GM18499 (cell line): ENCODE measurements around the gene SYNGAP1.

ENCODE experiments used
- ATAC-seq: cut with Tn5 transposase; IDR thresholded peaks from one replicate; pipeline ENCODE4 v1.9.1; 2021; ENCODE audit warnings: moderate number of reproducible peaks; ENCODE audit not compliant: insufficient read depth, unreplicated experiment

SYNGAP1 gene

DNA sequence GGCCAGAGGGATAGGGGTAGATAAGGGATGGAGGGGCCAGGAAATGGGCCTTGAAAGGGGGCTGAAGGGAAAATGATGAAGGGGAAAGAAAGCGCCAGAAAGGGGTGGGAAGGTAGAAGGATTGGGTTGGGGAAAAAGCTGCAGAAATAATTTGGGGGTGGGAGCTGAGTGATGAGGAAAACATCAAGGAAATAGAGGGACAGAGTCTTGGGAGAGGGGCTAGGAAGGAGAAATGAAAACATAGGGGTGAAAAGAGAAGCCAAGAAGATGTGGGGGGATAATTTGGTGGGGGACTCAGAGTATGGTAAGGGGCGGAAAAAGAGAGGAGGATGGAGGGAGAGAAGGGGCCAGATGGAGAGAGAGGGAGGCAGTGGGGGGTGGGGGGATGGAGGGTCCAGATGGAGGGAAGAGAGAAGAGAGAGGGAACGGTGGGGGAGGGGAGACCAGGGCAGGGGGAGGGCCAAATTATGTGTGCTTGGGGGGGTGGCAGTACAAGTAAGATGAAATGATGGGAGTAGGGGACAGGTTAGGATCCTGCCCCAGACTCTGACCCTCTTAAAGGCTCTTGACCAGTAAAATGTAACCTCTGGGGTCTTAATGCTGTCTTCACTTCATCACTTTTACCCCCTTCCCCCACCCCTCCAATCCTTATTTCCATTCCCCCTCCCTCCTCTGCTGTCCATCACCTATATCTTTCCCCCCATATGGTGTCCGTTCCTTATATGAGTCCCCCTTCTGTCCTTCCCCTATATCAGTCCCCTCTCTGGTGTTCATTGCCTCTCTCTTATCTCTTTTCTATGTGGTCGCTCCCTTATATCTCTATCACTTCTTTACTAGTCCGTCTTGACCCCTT is 852 bp downstream of the SYNGAP1 start:
- ATAC-seq = no peak

DNA sequence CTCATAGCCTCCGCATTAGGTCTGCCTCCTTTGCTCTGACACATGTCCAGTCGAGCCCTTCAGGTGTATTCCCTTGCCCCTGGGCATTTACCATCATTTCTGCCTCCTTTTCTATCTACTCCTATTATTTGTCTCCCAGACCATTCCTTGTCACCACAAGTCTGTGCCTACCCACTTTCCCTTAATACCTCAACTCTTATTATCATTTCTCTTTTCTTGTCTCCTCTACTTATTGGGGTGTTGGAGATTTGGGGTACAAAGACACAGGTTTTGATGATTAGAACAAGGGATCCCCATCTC is 1.4 kb downstream of the SYNGAP1 start:
- ATAC-seq = no peak

DNA sequence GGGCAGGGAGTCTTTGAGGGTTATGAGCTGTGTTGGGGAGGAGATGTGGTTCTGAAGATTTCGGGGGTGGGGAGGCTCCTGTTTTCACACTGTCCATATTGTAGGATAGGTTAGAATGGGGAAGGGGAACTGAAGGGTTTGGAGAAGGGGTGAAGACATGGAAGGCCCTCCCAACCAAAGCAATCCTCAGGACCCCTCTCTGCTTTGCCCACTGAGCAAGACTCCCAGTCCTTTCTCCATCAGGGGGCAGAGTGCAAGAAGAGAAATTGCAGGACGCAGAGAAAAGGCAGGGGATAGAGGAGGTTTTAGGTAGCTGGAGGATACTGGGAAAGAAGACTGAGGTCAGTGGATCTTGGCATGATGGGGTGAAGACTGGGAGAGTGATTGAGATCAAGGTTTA is 3.9 kb downstream of the SYNGAP1 start:
- ATAC-seq = no peak

DNA sequence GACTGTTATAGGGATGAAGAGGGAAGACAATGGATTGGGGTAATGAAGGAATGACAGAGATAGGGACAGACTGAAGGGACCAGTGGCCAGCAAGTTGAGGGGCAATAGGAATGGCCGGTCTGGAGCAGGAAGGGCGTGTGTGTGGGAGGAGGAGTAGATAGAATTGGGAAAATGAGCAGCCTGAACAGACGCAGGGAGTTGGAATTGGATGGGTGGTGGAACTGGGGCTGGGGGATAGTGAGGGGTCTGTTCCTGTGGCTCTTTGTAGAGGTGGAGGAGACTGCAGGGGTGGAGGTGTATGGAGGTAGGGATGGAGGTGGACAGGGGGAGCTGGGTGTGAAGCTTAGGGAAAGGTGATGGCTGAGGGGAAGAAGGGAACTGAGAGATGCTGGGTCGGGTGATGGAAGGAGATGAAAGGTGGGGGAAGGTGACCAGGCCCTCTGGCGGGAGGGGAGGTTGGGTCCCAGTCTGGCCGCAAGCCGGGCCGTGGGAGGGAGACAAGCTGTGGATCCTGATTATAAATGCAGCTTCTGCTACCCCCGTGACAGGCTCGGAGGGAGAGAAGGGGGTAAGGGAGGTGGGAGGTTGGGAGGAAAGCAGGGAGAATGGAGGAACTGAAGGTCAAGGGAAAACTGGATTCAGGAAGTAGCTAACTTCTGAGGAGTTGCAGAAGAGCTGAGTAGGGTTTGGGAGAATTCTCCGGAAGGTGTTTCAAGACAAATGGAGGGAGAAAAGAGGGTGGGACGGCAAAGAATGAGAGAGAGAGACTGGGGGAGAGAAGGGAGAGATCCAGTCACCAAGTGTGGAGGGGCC is 5.2 kb downstream of the SYNGAP1 start:
- no peak for ATAC-seq

DNA sequence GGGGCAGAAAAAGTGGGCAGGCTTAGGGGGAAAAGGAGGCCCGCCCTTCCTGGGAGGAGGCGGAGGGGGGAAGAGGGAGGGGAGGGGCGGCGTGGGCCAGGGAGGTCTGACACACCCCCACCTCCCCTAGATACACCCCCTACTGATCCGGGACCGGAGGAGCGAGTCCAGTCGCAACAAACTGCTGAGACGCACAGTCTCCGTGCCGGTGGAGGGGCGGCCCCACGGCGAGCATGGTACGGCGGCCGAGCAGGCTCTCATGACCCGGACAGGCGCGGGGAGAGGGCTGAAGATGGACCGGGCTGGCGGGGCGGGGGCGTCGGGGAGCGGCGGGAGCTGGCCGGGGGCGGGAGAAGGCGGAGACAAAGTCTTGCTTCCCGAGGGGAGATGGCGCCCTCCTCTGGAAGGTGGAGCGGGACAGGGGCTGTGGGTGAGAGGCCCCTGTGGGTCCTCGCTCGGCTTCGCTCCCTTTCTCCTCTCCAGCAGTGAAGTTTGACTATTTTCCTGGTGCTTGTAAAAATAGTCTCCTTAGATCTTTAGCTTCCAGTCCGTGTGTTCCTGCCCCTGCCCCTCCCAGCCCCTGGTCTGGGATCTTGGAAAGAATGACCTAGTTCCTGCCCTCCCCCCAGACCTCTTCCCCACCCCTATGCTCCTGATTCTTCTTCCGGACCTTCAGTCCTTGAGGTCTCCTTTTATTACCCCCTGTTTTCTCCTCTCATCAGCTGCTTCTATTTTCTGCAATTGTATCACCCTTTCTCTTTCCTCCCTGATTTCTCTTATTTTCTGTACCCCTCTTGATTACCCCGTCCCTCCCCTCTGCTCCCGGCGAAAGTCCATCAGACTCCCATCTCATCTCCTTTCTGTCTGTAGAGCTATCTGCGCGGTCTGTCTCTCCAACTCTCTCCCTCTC is 6.1 kb downstream of the SYNGAP1 start:
- no peak for ATAC-seq

DNA sequence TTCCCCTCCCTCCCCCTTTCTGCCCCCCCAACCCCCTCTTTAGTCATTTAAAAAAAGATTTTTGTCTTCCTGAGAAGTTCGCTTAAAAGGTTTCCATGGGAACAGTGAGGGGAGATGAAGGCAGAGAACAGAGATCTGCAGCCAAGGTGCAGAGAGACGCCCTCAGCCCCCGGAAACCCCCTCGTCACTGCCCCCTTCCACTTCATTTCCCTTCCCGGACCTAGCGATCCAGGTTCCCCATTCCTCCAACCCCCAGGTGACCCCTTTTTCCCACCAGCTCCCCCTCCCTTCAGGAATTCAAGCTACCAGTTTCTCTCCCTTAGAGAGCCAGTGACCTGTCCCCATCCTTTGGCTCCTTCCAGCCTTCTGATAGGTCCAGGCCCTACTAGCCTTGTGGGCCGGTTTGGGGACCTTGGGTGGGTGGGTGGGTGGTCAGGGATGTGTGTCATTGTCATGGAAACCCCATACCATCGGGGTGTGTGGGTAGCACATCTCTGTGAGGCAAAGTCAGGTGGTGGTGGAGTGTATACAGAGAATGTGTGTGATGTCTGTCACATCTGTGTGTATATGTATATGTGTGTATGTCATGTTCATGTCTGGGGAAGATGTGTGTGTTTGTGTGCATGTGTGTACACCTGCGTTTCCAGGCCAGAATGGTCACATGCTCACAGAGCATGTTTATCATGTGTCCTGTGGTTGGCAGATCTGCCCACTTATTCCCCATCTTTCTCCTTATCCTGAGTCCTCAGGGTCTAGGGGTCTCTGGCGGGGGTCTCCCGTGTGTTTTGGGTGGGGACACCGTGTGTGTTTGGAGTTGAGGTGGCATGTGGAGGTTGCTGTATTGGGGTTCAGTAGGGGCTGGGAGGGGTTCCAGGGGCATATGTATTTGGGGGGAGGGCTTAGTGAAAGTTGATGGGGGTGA is 7.0 kb downstream of the SYNGAP1 start:
- no peak for ATAC-seq

DNA sequence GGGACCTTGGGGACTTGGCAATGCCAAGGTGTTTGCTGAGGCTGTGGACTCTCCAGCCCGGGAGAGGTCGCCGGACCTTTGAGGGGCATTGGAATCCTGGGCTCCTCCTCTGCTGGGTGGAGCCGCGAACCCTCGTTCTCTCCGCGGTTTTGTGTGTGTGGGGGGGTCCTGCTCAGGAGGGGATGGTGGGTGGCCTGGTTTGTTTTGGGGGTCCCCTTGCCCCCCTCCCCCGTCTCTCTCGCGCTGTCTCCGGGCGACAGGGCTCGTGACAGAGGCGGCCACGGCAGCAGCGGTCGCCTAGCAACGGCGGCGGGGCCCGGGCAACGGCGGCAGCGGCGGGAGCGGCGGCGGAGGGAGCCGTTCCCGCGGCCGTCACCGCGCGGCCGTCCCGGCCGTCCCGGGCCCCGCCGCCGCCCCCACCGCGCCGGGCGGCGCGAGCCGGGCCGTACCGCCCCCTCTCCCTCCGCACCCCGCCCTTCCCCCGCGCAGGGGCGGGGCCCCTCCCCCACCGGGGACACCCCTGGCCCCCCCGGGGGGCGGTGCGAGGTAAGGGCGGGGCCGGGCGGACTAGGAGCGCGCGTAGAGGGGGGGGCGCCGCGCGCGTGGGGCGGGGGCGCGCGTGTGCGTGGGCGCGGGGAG is 7.8 kb downstream of the SYNGAP1 start:
- no peak for ATAC-seq

DNA sequence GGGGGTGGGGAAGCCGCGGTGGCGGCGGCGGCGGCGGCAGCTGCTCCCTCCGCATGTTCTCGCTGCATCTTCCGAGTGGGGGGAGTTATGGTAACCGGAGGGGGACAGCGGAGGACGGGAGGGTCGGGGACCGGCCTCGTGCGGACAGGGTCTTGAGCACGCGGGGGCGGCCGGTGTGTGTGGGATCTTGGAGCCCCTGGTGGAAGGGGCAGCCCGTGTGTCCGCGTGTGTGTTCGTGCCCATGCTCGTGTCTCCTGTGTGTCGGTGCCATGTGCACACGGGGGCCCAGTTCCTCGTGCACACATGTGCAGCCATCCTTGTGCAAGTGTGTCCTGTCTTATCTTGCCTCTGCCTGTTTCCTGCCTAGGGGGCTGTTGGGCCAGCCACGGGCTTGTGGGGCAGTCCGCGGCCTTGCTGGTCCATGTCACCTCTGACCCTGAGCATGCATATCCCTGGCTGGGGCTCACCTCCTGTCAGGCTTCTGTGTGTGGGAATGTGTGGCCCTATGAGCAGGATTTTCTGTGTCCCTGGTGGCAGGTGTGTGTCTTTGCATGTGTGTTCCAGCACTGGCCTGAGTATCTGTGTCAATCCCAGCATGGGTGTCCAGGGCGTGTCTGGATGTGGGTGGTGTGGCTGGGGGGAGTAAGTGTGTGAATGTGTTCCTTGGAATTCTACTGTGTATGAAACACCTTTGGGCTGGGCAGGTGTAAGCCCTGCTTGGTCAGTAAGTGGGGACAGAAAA is 8.5 kb downstream of the SYNGAP1 start:
- ATAC-seq = no peak

DNA sequence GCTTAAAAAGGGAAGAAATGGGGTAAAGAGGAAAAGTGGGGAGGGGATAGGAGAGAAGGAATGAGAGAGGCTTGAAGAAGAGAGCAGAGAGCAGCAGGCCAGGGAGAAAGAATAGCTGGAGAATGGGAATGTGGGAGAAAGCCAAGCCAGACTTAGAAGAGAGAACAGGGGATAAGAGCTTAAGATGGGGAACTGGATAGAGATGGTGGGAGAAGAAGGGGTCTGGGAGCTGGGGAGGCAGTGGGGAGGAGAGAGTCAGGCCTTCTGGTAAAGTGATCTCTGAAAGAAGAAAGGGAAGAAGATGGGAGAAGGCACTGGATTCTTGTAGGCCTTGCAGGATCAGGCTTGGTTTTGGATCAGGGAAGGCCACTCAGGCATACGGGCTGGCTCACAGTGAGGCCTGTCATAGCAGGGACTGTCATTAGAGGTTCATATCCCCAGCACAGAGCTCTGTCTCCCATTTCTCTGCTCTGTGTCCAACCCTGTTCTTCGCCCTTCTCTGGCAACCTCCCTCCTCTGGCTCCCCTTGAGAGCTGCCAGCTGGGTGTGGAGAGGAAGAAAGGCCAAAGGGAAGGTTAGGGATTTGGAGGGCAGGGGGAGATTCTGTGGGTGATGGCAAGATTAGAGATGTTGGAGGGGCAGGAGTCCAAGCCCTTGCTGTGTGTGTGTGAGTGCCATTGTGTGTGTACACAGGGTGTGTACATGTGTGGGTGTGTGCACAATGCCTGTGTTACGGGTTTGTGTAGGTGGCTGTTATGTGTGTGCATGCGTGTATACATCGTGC is 9.3 kb downstream of the SYNGAP1 start:
- ATAC-seq = no peak

DNA sequence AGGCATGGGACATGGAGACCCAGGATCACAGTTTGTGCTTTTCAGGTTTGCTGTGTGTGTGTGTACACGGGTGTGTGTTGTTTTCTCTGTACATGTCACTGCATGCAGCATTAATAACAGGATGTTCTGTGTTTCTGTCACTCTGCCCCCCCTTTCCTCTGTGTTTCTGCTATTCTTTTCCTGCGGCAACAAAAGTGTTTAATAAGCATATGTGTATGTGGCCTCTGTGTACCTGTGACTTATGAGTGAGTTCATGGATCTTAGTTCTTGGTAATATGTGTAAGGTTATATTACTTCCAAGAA is 9.8 kb downstream of the SYNGAP1 start:
- no peak for ATAC-seq

DNA sequence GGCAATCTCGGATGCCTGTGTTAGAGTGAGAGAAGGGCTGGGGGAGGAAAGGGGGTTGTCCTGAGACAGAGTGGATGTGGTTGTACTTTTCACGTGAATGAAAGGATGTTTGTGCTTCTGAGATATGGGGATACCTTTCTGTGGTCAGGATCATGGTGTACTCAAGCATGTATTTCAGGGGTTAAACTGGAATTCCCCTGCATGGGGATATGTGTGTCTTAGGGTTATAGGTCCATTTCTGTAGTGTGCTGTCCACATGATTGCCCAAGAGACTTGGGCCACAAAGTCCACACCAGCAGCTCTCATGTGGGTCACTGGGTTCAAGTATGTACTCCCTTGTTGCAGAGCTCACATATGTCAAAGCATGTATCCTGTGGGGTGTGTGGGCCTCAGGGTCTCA is 10.5 kb downstream of the SYNGAP1 start:
- no peak for ATAC-seq

DNA sequence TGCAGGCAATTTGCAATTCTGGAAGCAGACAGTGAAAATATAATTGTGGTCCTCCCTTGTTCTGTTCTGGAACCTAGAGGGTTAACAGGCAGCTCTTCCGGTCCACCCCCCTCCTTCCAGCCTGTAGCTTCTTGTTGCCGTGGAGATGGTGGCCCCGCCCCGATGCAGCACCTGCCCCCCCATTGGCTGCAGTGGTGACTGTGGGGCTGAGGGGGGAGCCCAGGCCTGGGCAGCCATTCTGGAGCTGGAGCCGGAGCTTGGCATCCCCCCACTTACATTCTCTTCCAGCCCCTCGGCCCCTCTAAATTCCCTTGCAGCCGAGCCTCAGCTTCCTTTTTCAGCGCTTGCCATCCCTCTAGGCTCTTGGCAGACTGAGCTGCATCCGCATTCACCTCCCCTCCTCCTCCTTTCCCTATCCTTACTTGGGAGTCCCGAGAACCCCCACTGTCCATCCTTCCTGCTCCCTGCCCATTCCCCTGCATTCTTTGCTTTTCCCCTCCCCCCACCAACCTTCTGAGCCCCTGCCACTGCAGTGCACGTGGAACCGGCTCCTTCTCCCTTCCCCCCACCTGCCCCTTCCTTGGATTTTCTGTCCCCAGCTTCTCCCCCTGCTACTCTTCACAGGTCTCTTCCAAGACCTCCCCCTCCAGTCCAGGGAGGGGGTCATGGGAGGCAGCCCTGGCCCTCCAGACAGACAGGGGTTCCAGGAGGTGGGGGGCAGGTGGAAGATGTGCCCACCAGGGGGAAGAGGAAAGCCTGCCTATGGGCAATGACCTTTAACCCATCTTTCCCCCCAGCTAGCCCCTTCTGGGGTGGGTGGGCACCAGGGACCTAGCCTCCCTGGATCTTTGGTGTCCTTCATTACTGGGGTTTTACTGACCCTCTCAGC is 11.4 kb downstream of the SYNGAP1 start:
- no peak for ATAC-seq

DNA sequence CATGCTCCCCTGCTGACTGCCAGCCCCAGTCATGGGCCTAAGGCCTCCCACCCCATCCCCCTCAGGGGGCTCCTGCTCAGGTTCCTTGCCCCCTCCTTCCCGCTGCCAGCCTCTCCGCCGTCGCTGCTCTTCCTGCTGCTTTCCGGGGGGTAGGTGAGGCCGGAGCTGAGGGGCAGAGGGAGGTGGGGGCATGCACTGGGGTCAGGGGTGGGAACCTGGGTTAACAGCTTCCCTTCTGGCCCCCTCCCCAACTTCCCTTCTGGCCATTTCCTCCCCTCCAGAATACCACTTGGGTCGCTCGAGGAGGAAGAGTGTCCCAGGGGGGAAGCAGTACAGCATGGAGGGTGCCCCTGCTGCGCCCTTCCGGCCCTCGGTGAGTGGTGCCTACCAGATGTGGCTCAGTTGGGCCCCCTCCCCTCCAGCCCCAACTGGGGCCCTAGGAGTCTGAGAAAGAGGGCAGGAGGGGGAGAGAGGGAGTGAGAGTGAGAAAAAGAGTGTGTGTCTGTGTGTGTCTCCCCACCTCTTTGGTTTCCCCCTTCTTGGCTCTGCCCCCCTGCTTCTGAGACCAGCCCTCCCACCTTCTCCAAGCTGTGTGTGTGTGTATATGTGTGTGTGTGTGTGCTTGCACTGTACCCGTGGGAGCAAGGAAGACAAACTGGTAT is 12.1 kb downstream of the SYNGAP1 start:
- no peak for ATAC-seq

DNA sequence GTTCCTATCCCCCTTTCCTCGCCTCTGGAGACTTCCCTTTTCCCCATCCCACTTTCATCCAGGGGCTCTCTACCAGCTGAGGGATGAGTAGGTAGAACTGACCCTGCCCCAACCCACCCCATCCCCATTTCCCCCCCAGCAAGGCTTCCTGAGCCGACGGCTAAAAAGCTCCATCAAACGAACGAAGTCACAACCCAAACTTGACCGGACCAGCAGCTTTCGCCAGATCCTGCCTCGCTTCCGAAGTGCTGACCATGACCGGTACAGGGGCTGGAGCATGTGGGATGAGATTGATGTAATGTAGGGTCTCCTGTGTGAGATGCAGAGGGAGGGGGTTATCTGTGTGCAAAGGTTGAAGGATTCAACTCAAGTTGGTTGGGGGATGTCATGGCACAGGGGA is 12.7 kb downstream of the SYNGAP1 start:
- no peak for ATAC-seq

DNA sequence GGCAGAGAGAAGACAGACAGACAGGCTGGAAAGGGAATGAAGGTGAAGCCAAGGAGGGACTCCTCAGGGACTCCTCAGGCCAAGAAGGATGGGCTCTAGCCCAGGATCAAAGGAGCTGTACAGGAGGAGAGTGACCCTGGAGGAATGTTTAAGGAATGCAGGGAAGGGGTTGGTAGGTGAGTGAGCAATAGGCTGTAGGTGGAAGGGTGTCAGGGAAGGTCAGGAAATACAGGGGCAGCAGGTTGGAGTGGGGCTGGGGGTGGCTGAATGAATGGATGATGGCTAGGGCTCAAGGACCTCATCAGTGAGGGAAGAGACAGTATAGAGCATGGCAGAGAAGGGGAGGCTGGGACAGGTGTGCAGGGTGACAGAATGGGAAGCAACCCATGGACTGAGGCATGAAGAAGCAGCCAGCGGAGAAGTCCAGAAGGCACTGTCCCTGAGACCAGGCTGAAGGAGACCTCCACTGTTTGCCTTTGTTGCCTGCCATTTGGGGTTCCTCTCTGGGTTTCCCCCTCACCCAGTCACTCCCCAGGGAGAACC is 13.2 kb downstream of the SYNGAP1 start:
- ATAC-seq = no peak

DNA sequence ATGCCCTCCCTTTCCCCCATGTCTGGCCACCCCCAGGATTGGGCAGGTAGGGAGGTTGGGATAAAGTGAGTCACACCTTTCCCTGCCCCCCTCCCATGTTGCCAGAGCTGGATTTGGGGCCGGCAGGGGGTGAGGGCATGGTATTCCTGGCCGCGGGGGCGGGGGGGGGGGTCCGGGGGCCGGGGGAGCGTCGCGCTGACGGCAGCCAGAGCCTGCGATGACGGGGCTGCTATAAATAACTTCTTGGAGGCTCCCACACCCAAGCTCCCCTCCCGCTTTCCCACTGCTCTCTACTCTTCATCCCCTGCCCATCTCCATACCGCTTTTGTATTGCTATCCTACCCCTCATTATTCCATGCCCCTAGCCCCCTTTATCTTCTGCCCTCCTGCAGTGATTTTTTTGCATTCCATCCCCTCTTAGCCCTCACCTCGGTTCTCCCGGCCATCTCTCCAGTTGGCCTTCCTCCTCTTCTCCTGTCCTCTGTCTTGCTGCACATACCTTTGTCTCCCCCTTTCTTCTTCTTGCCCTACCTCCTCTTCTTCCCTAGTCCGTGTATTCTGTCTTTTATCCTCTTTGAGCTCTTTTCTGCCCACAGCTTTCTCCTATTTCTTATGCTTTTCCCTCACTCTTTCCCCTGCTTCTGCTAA is 13.8 kb downstream of the SYNGAP1 start:
- no peak for ATAC-seq
